Osteocyte (in vitro differentiated cells): Measurements from ENCODE around the gene ENSA. TPM values are rescaled to one million over a fixed set of nuclear protein-coding genes. Genes with fewer than 3 reads are reported as not detected.
A peak's percentile ranks its signal among the peaks of the same experiment; 100 is the strongest.
"Not testable (repeated sequence)": the region's sequence is repeated elsewhere in the genome, so short reads cannot be mapped to it uniquely, and the experiment has no call there.

Experiments used
- DNase-seq: peaks from one replicate; pipeline ENCODE4 v3.0.0; 2021; ENCODE audit warnings: mixed read lengths; ENCODE audit not compliant: unreplicated experiment; ENCODE audit errors: extremely low spot score
- H3K27ac Mint-ChIP-seq: one replicate; pipeline ENCODE4 v1.8.0; 2021; ENCODE audit warnings: mild to moderate bottlenecking, mixed read lengths; ENCODE audit not compliant: unreplicated experiment
- H3K27me3 Mint-ChIP-seq: one replicate; pipeline ENCODE4 v1.8.0; 2021; ENCODE audit warnings: mixed read lengths; ENCODE audit not compliant: unreplicated experiment
- H3K36me3 Mint-ChIP-seq: one replicate; pipeline ENCODE4 v1.8.0; 2021; ENCODE audit warnings: mixed read lengths; ENCODE audit not compliant: unreplicated experiment
- H3K4me1 Mint-ChIP-seq: one replicate; pipeline ENCODE4 v1.8.0; 2021; ENCODE audit warnings: mixed read lengths; ENCODE audit not compliant: unreplicated experiment
- H3K4me3 Mint-ChIP-seq: one replicate; pipeline ENCODE4 v1.8.0; 2021; ENCODE audit warnings: mild to moderate bottlenecking, moderate library complexity, mixed read lengths; ENCODE audit not compliant: unreplicated experiment
- H3K9me3 Mint-ChIP-seq: one replicate; pipeline ENCODE4 v1.8.0; 2021; ENCODE audit warnings: mixed read lengths; ENCODE audit not compliant: unreplicated experiment
- total RNA-seq: library from RNA; stranded (reverse); gene quantifications from 2 replicates; pipeline ENCODE4 v1.2.1, GENCODE V29; 2021
- TF ChIP-seq, protein P1 (sequence below): fragments of 200-600 bp; sonication (generic); IDR thresholded peaks from 2 replicates; pipeline ENCODE4 v1.5.0; 2021; ENCODE audit warnings: antibody characterized with exemption, mild to moderate bottlenecking, moderate library complexity

The ENSA gene
- total RNA-seq, 1 donor from 2014 or later: 116 TPM

DNA sequence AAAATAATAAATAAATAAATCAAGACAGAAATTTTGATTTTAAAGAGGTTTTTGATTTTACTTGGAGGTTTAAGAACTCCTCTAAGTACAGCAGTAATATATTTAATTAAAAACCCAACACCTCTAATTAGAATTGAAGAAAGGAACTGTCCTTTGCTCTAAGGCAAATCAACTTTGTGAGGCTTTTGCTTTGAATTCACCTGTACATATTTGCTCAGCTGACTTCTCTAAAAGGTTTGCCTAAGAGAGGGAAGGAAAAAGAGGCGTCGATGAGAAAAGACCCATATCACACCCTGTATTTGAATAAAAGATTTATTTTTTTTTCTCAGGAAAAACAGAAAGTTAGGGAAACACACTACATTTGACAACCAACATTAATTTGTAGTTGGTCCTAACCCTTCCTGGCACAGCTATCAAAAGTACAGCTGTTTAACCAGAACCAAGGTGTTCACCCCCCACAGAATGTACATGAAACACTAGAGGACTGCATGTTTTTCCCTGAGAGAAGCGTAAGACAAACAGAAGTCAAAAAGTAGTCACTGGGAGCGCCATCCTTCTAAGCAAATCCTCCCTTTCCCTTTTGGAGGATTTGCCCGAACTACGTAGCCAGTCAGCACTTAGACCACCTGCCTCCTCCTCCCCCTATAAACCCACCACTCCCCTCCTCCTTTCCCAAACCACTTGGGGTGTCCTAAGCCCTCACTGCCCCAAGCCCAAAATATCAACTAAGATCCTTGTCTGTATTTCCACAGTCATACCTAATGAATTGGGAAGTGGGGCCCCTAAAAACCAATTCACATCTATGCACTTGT, 54.9 kb downstream of the ENSA start:
- Mint-ChIP-seq H3K27me3 (no peaks in the 10 kb centered on the region), H3K9me3 (no peaks in the 10 kb centered on the region), H3K4me3 (peak overlapping the region; percentile 91), H3K36me3 (peaks cover 80% of the 10 kb centered on the region), H3K4me1 (peaks cover 61% of the 10 kb centered on the region), H3K27ac (peak overlapping the region; percentile 97)
- TF ChIP-seq, protein P1, sequence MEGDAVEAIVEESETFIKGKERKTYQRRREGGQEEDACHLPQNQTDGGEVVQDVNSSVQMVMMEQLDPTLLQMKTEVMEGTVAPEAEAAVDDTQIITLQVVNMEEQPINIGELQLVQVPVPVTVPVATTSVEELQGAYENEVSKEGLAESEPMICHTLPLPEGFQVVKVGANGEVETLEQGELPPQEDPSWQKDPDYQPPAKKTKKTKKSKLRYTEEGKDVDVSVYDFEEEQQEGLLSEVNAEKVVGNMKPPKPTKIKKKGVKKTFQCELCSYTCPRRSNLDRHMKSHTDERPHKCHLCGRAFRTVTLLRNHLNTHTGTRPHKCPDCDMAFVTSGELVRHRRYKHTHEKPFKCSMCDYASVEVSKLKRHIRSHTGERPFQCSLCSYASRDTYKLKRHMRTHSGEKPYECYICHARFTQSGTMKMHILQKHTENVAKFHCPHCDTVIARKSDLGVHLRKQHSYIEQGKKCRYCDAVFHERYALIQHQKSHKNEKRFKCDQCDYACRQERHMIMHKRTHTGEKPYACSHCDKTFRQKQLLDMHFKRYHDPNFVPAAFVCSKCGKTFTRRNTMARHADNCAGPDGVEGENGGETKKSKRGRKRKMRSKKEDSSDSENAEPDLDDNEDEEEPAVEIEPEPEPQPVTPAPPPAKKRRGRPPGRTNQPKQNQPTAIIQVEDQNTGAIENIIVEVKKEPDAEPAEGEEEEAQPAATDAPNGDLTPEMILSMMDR: no peak
- DNase-seq: no peak

DNA sequence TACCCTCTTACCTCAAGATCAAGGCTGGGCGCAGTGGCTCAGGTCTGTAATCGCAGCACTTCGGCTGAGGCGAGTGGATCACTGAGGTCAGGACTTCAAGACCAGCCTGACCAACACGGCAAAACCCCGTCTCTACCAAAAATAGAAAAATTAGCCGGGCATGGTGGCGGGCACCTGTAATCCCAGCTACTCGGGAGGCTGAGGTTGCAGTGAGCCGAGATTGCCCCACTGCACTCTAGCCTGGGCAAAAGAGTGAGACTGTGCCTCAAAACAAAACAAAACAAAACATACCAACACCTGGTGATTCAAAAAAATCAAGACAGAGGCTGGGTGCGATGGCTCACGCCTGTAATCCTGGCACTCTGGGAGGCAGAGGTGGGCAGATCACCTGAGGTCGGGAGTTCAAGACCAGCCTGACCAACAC, 55.8 kb downstream of the ENSA start:
- Mint-ChIP-seq H3K36me3 (peaks cover 77% of the 10 kb centered on the region), H3K4me1 (peaks cover 69% of the 10 kb centered on the region), H3K27ac (peak overlapping the region; percentile 97), H3K4me3 (peak overlapping the region; percentile 29)
- not testable (repeated sequence) for H3K9me3 Mint-ChIP-seq, DNase-seq, H3K27me3 Mint-ChIP-seq

GRCh38 chr1:150572918-150573647, 56.3 kb downstream of the ENSA start:
- H3K27me3 Mint-ChIP-seq: no peaks in the 10 kb centered on the region
- H3K9me3 Mint-ChIP-seq: no peaks in the 10 kb centered on the region
- peaks cover 71% of the 10 kb centered on the region for H3K36me3 Mint-ChIP-seq
- H3K4me3 Mint-ChIP-seq: peak overlapping the region; percentile 29
- H3K4me1 Mint-ChIP-seq: peaks cover 74% of the 10 kb centered on the region
- TF ChIP-seq, protein P1: no peak
- peak overlapping the region; percentile 97 for H3K27ac Mint-ChIP-seq
- no peak for DNase-seq

Other genes starting within 250 kb of the ENSA start
- 18.8 and 23.2 TPM in 2 replicates for gene TARS2, start 142.2 kb downstream of the ENSA start, total RNA-seq
- 17.4 and 19.8 TPM in 2 replicates for gene ECM1, start 121.5 kb downstream of the ENSA start, total RNA-seq
- not detected in 2 replicates for gene FALEC, start 113.9 kb downstream of the ENSA start, total RNA-seq
- gene ADAMTSL4, start 80.2 kb downstream of the ENSA start, total RNA-seq: 2.3 and 2.6 TPM in 2 replicates
- gene MCL1, start 50.0 kb downstream of the ENSA start, total RNA-seq: 275 and 296 TPM in 2 replicates
- 26.6 and 27.4 TPM in 2 replicates for gene GOLPH3L, start 67.5 kb upstream of the ENSA start, total RNA-seq
- not detected in 2 replicates for gene HORMAD1, start 91.3 kb upstream of the ENSA start, total RNA-seq
- 4.4 and 6.9 TPM in 2 replicates for gene CTSS, start 136.2 kb upstream of the ENSA start, total RNA-seq
- 51.6 and 53.6 TPM in 2 replicates for gene CTSK, start 178.6 kb upstream of the ENSA start, total RNA-seq
- gene ARNT, start 247.0 kb upstream of the ENSA start, total RNA-seq: 42.9 and 44.2 TPM in 2 replicates